HG02678 (cell line): Measurements from ENCODE around the gene ZNF75A.

ENCODE experiments used
- ATAC-seq: cut with Tn5 transposase; IDR thresholded peaks from one replicate; pipeline ENCODE4 v1.9.1; 2021; ENCODE audit warnings: mild to moderate bottlenecking, moderate library complexity; ENCODE audit not compliant: unreplicated experiment

The ZNF75A gene

DNA sequence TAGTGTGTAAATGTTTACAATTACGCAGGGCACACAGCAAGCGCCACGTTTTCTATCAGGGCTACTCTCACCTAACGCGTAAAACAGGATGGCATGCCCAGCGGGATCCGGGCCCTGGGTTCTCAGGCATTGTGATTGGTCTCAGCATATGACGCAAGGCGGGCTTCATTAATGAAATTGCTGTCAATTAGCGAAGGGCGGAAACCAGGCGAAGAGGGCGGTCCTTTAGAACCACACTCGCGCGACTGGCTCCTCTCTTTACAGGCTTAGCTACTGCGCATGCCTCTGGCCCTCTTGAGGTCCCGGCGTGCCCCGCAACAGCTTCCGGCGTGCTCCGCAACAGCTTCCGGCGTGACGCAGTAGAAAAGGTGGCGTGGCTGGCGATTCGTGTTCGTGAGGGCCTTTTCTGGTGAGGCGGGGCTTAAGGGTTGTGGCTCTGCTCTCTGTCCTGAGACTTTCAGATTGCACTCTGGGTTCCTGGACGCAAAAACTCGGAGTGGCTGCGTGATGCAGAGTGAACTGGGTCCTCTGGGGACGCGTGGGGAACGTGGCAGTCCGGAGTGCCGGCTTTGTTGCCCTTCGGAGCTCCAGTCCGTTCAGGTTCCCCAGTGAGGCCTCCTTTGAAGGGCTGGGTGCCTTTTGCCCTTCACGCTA, 59.6 kb downstream of the ZNF75A start:
- no peak for ATAC-seq
